Stomach (tissue), 4 donors: Measurements from ENCODE around the gene IPO4.

Source experiments
- EP300 ChIP-seq: sonication (generic); formaldehyde crosslinking; IDR thresholded peaks from one replicate; pipeline ENCODE4 v1.6.1; 2017; ENCODE audit warnings: antibody characterized with exemption
- POLR2A ChIP-seq, 4 donors: fragments of 450-650 bp; IDR thresholded peaks; one replicate each; pipeline ENCODE4 v1.6.1; 2016; ENCODE audit warnings: antibody characterized with exemption in 4 of 4, control low read depth in 2 of 4, mild to moderate bottlenecking in 1 of 4, moderate library complexity in 1 of 4
- POLR2AphosphoS5 ChIP-seq, 3 donors: sonication (generic); formaldehyde crosslinking; IDR thresholded peaks; one replicate each; pipeline ENCODE4 v1.6.1; 2016; ENCODE audit warnings: antibody characterized with exemption in 3 of 3
- TF ChIP-seq, protein P1 (sequence below), 7 experiments: fragments of 450-650 bp in 4 of 7; fragments of 200-600 bp in 3 of 7; sonication (generic) in 3 of 7; IDR thresholded peaks; one replicate each; pipeline ENCODE4 v1.5.1; 2016 to 2019; ENCODE audit warnings: antibody characterized with exemption in 7 of 7, control low read depth in 2 of 7, mild to moderate bottlenecking in 1 of 7

DNA sequence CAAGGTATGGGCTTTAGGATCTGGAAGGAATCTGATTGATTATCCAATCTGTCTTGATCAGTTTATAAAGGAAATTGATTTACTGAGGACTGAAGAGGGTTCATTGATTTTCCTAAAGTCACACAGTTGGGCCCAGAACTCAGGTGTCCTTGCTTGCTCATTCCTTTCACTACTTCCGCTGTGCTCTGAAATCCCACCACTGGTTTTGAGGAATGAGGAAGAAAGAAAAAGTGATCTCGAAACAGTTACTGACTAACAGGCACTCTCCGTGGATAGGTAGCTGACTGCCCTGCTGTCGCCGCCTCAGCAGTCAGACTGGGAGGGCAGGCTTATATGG is 58.3 kb downstream of the IPO4 start, which contains the start of gene FITM1:
- TF ChIP-seq, protein P1, sequence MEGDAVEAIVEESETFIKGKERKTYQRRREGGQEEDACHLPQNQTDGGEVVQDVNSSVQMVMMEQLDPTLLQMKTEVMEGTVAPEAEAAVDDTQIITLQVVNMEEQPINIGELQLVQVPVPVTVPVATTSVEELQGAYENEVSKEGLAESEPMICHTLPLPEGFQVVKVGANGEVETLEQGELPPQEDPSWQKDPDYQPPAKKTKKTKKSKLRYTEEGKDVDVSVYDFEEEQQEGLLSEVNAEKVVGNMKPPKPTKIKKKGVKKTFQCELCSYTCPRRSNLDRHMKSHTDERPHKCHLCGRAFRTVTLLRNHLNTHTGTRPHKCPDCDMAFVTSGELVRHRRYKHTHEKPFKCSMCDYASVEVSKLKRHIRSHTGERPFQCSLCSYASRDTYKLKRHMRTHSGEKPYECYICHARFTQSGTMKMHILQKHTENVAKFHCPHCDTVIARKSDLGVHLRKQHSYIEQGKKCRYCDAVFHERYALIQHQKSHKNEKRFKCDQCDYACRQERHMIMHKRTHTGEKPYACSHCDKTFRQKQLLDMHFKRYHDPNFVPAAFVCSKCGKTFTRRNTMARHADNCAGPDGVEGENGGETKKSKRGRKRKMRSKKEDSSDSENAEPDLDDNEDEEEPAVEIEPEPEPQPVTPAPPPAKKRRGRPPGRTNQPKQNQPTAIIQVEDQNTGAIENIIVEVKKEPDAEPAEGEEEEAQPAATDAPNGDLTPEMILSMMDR (IDR thresholded peaks at IDR 0.05) = no peak
- TF ChIP-seq POLR2AphosphoS5 (IDR thresholded peaks at IDR 0.05) = no peak
- TF ChIP-seq EP300 = no peak
- TF ChIP-seq POLR2A (IDR thresholded peaks at IDR 0.05) = no peak
